Measurements from ENCODE around the gene ZNF771. TPM values are rescaled to one million over a fixed set of nuclear protein-coding genes. Genes with fewer than 3 reads are reported as not detected.

Gene ZNF771
- total RNA-seq, 1 donor from 2014 or later = 21.9 TPM

GRCh38 chr16:30464078-30464477, 56.7 kb downstream of the ZNF771 start:
- no peak for DNase-seq (ENCODE audit: low spot score)

Other genes with a start within 250 kb of the ZNF771 start
- 58.5 TPM for gene CORO1A, start 224.0 kb upstream of the ZNF771 start, total RNA-seq
- gene BOLA2B, start 213.9 kb upstream of the ZNF771 start, total RNA-seq = 59.4 TPM
- 70.4 TPM for gene SLX1A, start 213.7 kb upstream of the ZNF771 start, total RNA-seq
- 19.4 TPM for gene SULT1A3, start 208.4 kb upstream of the ZNF771 start, total RNA-seq
- 12.5 TPM for gene NPIPB13, start 159.1 kb upstream of the ZNF771 start, total RNA-seq
- gene CD2BP2, start 52.3 kb upstream of the ZNF771 start, total RNA-seq = 71.2 TPM
- gene TBC1D10B, start 37.1 kb upstream of the ZNF771 start, total RNA-seq = 60.6 TPM
- 1.3 TPM for gene MYL11, start 32.8 kb upstream of the ZNF771 start, total RNA-seq
- 11.5 TPM for gene SEPTIN1, start 25.0 kb upstream of the ZNF771 start, total RNA-seq
- gene ZNF48, start 12.2 kb upstream of the ZNF771 start, total RNA-seq = 11.8 TPM
- gene DCTPP1, start 22.4 kb downstream of the ZNF771 start, total RNA-seq = 53.3 TPM
- gene SEPHS2, start 38.3 kb downstream of the ZNF771 start, total RNA-seq = 112 TPM
- 16.7 TPM for gene ITGAL, start 65.1 kb downstream of the ZNF771 start, total RNA-seq
- 61.1 TPM for gene ZNF768, start 119.0 kb downstream of the ZNF771 start, total RNA-seq
- gene ZNF747, start 127.3 kb downstream of the ZNF771 start, total RNA-seq = 11.9 TPM
- gene ZNF764, start 150.8 kb downstream of the ZNF771 start, total RNA-seq = 12.1 TPM
- gene ZNF688, start 164.1 kb downstream of the ZNF771 start, total RNA-seq = 23.5 TPM
- 24.0 TPM for gene ZNF785, start 178.1 kb downstream of the ZNF771 start, total RNA-seq
- 13.6 TPM for gene ZNF689, start 202.8 kb downstream of the ZNF771 start, total RNA-seq
- 68.9 TPM for gene PRR14, start 243.4 kb downstream of the ZNF771 start, total RNA-seq

Data from mucosa of gallbladder (tissue), 1 donor.